Tibial artery (tissue), 4 donors: ENCODE data around the gene DENR.
"Not testable (repeated sequence)": the region's sequence is repeated elsewhere in the genome, so short reads cannot be mapped to it uniquely, and the experiment has no call there.

Source experiments
- DNase-seq, 2 donors: peaks; one replicate each; pipeline ENCODE4 v3.0.0-alpha.2; 2019
- H3K27ac ChIP-seq, 2 donors: fragments of 200-600 bp; sonication (generic) in 1 of 2; 1 replicate in 1 of 2; 2 replicates in 1 of 2; pipeline ENCODE4 v1.5.1; 2018 to 2019; ENCODE audit warnings: mild to moderate bottlenecking in 1 of 2
- H3K27me3 ChIP-seq, 2 donors: fragments of 200-600 bp; sonication (generic) in 1 of 2; one replicate each; pipeline versions ENCODE4 v1.5.1 to v1.6.0; 2016 to 2019
- H3K36me3 ChIP-seq, 3 donors: fragments of 200-600 bp; sonication (generic) in 2 of 3; one replicate each; pipeline ENCODE4 v1.5.1; 2016 to 2019; ENCODE audit warnings: mild to moderate bottlenecking in 2 of 3
- H3K4me1 ChIP-seq, 4 donors: fragments of 200-600 bp; sonication (generic) in 2 of 4; 1 replicate in 3 of 4; 2 replicates in 1 of 4; pipeline ENCODE4 v1.5.1; 2016 to 2019
- H3K4me3 ChIP-seq, 2 donors: fragments of 200-600 bp; sonication (generic) in 1 of 2; 1 replicate in 1 of 2; 2 replicates in 1 of 2; pipeline ENCODE4 v1.5.1; 2018 to 2019; ENCODE audit warnings: mild to moderate bottlenecking in 2 of 2
- H3K9me3 ChIP-seq, 3 donors: fragments of 200-600 bp; sonication (generic) in 1 of 3; one replicate each; pipeline ENCODE4 v1.5.1; 2016 to 2019
- CTCF ChIP-seq, 2 experiments: fragments of 200-600 bp in 1 of 2; fragments of 450-650 bp in 1 of 2; IDR thresholded peaks; one replicate each; pipeline ENCODE4 v1.5.1; 2017 to 2019; ENCODE audit warnings: antibody characterized with exemption in 2 of 2, mild to moderate bottlenecking in 1 of 2, moderate library complexity in 1 of 2
- intact Hi-C: fragments of 100-400 bp; cut with DNase I; formaldehyde crosslinking; loops from one replicate; pipeline ENCODE4 v1.15.0; 2023; ENCODE audit warnings: low total_unique reads

The DENR gene

DNA sequence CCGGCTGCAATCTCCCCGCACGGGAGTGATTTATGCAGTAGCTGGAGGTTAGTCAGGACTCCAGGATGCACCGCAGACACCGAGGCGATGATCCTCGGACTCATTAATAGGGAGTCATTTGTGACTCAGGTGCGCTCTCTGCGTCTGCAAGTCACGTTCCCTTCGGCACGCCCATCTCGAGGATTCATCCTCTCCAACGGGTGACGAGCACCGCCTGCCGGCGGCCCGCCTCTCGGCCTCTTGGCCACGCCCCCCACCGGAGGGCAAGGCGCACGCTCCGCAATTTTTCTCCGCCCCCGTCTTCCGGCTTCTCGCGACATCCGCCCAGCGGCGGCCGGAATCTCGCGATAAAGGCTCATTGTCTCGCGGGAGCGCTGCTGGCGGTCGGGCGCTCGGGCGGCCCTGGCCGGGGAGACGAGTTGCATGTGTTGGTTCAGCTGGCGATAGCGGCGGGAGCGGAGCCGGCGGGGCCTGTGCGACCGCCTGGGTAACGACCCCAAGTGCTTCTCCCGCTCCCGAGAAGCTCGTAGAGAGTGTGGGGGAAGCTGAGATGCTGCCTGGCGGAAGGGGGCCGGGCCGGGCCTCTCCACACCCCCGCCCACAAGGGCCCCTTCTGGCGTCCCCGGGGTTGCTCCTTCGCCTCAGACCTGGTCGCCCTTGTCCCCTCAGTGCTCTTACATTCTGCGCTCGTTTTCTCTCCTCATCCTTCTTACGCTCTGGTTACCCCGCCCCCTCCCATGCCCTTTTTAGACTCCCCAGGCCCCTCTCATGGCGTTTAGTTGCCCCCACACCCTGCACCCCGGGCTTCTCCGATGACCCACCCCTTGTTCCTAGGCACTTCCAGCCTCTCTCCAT is at the start of gene DENR:
Gene DENR (plus strand): TSS at position 361 of the 855 bp plus-strand sequence. CDS start 878 bp downstream, outside the sequence.
- Histone ChIP-seq H3K27me3 (no peaks in the 10 kb centered on the region), H3K4me1 (peaks cover 0 to 29% (median 15%) of the 10 kb centered on the region in 4 donors), H3K9me3 (no peaks in the 10 kb centered on the region), H3K36me3 (peaks cover 10 to 30% (median 27%) of the 10 kb centered on the region in 3 donors), H3K27ac (peak within 1 kb of the TSS; percentile 83 to 86), H3K4me3 (peak within 1 kb of the TSS; percentile 90)
- TF ChIP-seq CTCF (IDR thresholded peaks at IDR 0.05), result peak; percentile 66 to 75
- intact Hi-C loops, result loop anchor here (5.0 kb wide), 2 partner anchors 115 to 225 kb away; partner anchors contain the start of genes KNTC1 and RSRC2
- DNase-seq, result peak; percentile 96 to 99

DNA sequence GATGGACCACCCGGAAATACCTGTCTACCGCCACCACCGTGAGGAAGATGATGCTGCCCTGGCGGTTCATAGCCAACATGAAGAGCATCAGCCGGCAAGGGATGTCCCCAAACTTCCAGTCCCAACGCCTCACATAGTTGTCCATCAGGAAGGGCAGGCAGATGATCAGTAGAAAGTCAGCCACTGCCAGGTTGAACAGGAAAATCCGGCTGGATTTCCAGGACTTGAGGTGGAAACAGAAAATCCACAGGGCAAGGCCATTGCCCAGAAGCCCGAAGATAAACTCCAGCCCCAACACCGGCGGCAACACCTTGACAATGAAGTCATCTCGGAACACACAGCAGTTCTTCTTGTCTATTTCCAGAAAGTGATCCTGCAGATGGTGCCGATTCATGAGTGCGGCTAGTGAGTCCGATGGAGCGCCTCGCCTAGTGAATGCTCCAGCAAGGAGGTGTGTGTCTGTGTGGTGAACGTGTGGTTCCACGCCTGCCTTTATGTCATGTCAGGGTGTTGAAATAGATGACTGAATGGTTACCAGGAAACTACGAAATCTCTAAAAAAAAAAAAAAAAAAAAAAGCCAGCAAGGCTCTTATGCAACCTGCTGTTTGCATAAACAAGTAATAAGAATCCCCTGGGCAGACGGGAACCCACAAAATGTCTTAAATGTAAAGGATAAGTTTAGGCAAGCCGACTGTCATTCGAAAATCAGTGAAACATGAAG is 49.6 kb upstream of the DENR start, which contains the start of gene HCAR2:
Gene HCAR2 (minus strand): TSS at position 468 of the 722 bp plus-strand sequence. CDS start 74 bp downstream, at position 394.
- H3K4me3 ChIP-seq, result not testable (repeated sequence)

GRCh38 chr12:122703841-122704240 is 48.8 kb upstream of the DENR start:
- H3K4me3 ChIP-seq, H3K4me1 ChIP-seq, H3K27ac ChIP-seq, H3K27me3 ChIP-seq, H3K36me3 ChIP-seq, H3K9me3 ChIP-seq, DNase-seq, intact Hi-C loops: not testable (repeated sequence)

More for the DNA sequence above, 49.6 kb upstream of the DENR start, which contains the start of gene HCAR2:
- H3K27ac ChIP-seq, H3K36me3 ChIP-seq, H3K9me3 ChIP-seq, intact Hi-C loops, H3K27me3 ChIP-seq, H3K4me1 ChIP-seq: not testable (repeated sequence)
- peak in 1 of 2 donors; percentile 60 for DNase-seq

GRCh38 chr12:122709287-122709686 is 43.3 kb upstream of the DENR start:
- H3K36me3 ChIP-seq, H3K27me3 ChIP-seq, H3K9me3 ChIP-seq, intact Hi-C loops, H3K4me3 ChIP-seq, H3K4me1 ChIP-seq, DNase-seq, H3K27ac ChIP-seq: not testable (repeated sequence)

DNA sequence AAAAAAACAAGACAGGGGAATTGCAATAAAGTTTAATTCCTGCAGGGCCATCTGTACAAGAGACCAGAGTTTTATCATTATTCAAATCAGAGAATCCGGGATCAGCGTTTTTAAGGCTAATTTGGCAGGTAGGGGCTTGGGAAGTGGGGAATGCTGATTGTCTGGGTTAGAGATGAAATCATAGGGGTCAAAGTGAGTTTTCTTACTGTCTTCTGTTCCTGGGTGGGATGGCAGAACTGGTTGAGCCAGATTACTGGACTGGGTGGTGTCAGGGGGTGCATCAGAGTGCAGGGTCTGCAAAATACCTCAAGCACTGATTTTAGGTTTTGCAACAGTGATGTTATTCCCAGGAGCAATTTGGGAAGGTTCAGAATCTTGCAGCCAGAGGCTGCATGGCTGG is 42.3 kb upstream of the DENR start:
- H3K27ac ChIP-seq, H3K27me3 ChIP-seq, H3K4me1 ChIP-seq, H3K9me3 ChIP-seq, intact Hi-C loops, H3K4me3 ChIP-seq, H3K36me3 ChIP-seq: not testable (repeated sequence)
- peak in 1 of 2 donors; percentile 7 for DNase-seq

DNA sequence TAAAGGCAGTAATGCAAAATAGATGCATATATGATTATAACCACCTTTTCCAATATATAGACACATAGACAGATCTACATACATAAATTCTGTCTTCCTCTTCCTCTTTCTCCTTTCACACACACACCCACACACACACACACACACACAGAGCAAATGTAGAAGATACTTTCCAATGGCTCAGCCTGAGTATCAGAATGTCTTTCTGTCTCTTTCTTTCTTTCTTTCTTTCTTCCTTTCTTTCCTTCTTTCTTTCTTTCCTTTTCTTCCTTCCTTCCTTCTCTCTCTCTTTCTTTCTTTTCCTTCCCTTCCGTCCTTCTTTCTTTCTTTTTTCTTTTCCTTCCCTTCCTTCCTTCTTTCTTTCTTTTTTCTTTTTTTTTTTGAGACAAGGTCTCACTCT is 41.4 kb upstream of the DENR start:
- H3K9me3 ChIP-seq, H3K36me3 ChIP-seq, intact Hi-C loops, H3K4me3 ChIP-seq, H3K27ac ChIP-seq, H3K27me3 ChIP-seq, H3K4me1 ChIP-seq, DNase-seq: not testable (repeated sequence)

DNA sequence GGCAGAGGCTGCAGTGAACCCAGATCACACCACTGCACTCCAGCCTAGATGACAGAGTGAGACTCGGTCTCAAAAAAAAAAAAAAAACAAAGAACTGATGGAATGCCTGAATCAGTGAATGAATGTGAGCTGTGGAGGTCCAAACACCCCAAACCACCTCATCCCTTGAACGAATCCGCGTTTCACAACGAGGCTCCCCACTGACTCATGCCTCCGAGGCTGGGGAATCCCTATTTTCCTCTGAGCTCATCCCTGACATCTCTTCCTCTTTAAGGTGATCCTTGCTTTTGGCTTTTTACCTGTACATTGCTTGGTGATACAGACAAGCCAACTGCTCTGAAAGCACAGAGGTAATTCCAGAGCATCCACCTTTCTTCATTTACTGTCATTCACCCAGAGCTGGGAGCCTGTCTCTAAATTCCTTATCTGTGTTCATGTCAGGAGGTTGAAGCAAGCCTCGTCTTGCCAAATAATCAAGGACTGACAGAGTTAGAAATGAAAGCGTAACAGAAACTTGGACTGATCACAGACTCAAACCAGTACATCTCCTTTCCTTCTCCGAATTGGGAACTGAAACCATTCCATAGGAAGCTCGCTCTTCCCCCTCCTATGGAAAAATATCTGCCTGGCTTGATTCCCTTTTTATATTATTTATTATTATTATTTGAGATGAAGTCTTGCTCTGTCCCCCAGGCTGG is 39.0 kb upstream of the DENR start:
- H3K4me1 ChIP-seq, result not testable (repeated sequence)

DNA sequence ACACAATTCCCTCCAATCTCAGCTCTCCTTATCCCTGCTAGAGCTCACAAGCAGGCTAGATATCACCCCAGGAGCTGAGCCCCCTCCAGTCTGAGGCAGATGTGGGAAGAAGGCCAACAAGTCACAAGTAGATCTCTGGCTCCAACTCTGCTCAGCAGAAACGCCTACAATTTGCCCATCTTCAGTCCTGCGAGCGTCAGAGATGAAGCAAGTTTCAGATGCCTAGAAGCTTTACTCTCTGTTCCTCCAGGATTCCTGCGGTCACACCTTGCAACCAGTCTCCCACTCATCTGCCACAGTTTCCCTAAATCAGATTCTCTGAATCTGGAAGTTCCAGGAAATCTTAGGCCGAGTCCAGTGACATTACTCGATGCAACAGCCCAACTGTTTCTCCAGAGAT is 37.4 kb upstream of the DENR start:
- DNase-seq, H3K4me1 ChIP-seq, H3K9me3 ChIP-seq, intact Hi-C loops, H3K36me3 ChIP-seq, H3K27ac ChIP-seq, H3K27me3 ChIP-seq, H3K4me3 ChIP-seq: not testable (repeated sequence)

More for the DNA sequence above, 39.0 kb upstream of the DENR start:
- H3K27ac ChIP-seq, H3K9me3 ChIP-seq, DNase-seq, H3K27me3 ChIP-seq, H3K36me3 ChIP-seq, intact Hi-C loops, H3K4me3 ChIP-seq: not testable (repeated sequence)

DNA sequence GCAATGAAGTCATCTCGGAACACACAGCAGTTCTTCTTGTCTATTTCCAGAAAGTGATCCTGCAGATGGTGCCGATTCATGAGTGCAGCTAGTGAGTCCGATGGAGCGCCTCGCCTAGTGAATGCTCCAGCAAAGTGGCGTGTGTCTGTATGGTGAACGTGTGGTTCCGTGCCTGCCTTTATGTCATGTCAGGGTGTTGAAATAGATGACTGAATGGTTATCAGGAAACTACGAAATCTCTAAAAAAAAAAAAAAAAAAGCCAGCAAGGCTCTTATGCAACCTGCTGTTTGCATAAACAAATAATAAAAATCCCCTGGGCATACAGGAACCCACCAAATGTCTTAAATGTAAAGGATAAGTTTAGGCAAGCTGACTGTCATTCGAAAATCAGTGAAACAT is 36.0 kb upstream of the DENR start, which contains the start of gene HCAR3:
Gene HCAR3 (minus strand): TSS at position 154 of the 400 bp plus-strand sequence. CDS start 74 bp downstream, at position 80.
- H3K27me3 ChIP-seq, H3K36me3 ChIP-seq, intact Hi-C loops, H3K9me3 ChIP-seq, H3K4me3 ChIP-seq, H3K4me1 ChIP-seq, H3K27ac ChIP-seq, DNase-seq: not testable (repeated sequence)
